ENCODE data around the gene ZFYVE21. TPM values are rescaled to one million over a fixed set of nuclear protein-coding genes. Genes with fewer than 3 reads are reported as not detected.

The ZFYVE21 gene
- total RNA-seq, 2 donors from 2014 or later, result 162 to 215 TPM

DNA sequence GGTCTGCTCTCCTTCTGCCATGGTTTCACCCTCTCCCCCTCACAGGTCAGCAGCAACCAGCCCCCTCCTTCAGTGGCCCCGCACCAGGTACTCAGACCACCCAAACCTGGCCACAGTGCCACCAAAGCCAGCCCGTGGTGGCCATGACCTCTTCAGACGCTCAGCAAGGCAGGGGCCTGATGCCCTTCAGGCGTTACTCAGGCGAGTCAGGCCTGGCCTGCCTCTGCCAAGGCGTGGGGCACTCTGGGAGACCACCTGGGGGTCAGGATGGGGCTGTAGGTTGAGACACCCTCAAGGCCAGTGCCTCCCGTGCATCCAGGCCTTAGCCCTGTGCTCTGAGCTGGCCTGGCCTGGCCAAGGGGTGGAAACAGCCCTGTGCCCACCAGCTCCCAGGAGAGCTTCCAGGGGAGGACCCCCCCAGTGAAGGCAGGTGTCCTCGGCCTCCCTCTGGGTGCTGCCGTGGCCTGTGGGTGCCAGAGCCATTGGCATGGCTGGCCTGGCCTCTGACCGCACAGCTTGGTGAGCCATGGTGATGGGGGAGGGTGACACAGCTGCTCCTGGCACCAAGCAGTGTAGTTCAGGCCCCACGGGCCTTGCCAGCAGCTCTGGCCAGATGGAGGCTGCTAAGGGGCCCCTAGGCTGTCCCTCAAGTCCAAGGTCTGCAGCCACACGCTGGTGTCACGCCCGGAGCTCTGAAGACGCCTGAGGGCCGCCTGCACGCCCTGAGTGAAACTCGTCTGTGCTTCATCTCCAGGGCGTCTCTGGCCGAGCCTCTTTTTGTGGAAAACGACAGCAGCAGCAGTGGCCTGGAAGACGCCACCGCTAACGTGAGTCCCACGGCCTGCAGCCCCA lies 15.5 kb upstream of the ZFYVE21 start:
- TF ChIP-seq, protein P1, sequence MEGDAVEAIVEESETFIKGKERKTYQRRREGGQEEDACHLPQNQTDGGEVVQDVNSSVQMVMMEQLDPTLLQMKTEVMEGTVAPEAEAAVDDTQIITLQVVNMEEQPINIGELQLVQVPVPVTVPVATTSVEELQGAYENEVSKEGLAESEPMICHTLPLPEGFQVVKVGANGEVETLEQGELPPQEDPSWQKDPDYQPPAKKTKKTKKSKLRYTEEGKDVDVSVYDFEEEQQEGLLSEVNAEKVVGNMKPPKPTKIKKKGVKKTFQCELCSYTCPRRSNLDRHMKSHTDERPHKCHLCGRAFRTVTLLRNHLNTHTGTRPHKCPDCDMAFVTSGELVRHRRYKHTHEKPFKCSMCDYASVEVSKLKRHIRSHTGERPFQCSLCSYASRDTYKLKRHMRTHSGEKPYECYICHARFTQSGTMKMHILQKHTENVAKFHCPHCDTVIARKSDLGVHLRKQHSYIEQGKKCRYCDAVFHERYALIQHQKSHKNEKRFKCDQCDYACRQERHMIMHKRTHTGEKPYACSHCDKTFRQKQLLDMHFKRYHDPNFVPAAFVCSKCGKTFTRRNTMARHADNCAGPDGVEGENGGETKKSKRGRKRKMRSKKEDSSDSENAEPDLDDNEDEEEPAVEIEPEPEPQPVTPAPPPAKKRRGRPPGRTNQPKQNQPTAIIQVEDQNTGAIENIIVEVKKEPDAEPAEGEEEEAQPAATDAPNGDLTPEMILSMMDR (IDR thresholded peaks at IDR 0.05), result no peak
- TF ChIP-seq POLR2AphosphoS5 (IDR thresholded peaks at IDR 0.05) (no peak), POLR2A (IDR thresholded peaks at IDR 0.05) (no peak)
- no peak for DNase-seq (ENCODE audit: low spot score)
- Histone ChIP-seq H3K9me3 (no peaks in the 10 kb centered on the region), H3K4me1 (replicated peaks) (peaks cover 24% of the 10 kb centered on the region), H3K4me3 (no peak overlapping the region), H3K36me3 (no peaks in the 10 kb centered on the region), H3K27me3 (replicated peaks; ENCODE audit: insufficient read depth) (no peaks in the 10 kb centered on the region), H3K27ac (no peak overlapping the region)
- intact Hi-C loops (cut with DNase I), result no loop called here
- WGBS, result 79% methylated on average over 25 of the region's 25 CpGs

DNA sequence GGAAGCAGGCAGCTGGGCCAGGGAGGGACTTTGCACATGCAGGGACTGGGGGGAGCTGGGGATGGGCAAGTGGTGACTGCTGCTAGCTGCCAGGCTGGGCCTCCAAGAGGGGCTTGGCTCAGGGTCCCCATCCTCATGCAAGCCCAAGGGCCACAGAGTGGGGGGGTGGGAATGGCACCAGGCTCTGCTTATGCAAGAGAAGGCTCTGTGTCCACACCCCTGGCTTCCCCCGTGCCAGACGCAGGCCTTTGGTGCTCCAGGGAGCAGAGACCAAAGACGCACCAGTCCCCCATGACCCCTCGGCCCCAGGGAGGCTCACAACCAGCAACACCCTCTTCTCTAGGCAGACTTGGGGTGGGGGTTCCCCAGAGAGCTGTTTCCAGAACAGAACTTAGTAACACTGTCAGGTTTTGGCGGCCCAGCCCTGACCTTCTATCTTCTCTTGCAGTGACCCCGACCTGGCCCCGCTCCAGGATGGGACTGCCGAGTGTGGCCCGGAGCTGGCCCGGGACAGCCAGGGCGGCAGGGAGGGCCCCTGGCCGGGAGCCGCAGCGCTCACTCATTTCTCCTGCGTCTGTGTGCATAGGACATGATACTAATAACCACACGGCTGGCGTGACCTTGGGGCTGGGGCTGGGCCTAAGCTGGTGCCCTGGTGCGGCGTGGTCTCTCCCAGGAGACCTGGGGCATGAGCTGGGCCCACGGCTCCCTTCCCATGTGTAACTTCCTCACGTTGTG lies 14.7 kb upstream of the ZFYVE21 start:
- Histone ChIP-seq H3K9me3 (no peaks in the 10 kb centered on the region), H3K27ac (no peak overlapping the region), H3K4me1 (replicated peaks) (peaks cover 31% of the 10 kb centered on the region), H3K36me3 (no peaks in the 10 kb centered on the region), H3K4me3 (no peak overlapping the region), H3K27me3 (replicated peaks; ENCODE audit: insufficient read depth) (no peaks in the 10 kb centered on the region)
- TF ChIP-seq POLR2A (IDR thresholded peaks at IDR 0.05) (no peak), POLR2AphosphoS5 (IDR thresholded peaks at IDR 0.05) (no peak)
- TF ChIP-seq, protein P1 (IDR thresholded peaks at IDR 0.05), result no peak
- 84% methylated on average over 21 of the region's 21 CpGs for WGBS
- DNase-seq (ENCODE audit: low spot score), result no peak
- intact Hi-C loops (cut with DNase I), result no loop called here

DNA sequence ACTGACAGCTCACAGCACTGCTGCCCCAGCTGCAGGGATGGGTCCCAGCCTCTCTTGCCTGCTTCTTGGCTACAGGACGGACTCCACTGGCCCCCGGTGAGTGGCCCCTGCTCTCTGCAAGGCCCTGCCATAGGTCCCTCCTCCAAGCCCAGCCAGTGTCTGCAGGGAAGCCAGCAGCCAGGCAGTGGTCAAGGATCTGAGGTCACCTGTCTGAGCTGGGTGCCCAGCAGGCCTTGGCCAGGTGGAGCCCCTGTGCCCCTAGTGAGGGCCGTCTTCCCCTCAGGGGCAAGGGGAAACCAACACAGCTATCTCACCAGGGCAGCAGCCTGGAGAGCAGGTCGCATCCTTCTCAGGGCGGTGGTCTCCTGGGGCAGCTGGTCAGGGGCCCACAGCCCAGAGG lies 13.5 kb upstream of the ZFYVE21 start:
- no peaks in the 10 kb centered on the region for H3K27me3 ChIP-seq (replicated peaks; ENCODE audit: insufficient read depth)
- DNase-seq (ENCODE audit: low spot score), result no peak
- 97% methylated on average over 5 of the region's 5 CpGs for WGBS
- H3K4me3 ChIP-seq, result no peak overlapping the region
- intact Hi-C loops (cut with DNase I), result no loop called here
- TF ChIP-seq, protein P1 (IDR thresholded peaks at IDR 0.05), result no peak
- no peak for TF ChIP-seq POLR2AphosphoS5 (IDR thresholded peaks at IDR 0.05)
- TF ChIP-seq POLR2A (IDR thresholded peaks at IDR 0.05), result no peak
- H3K4me1 ChIP-seq (replicated peaks), result peaks cover 33% of the 10 kb centered on the region
- H3K36me3 ChIP-seq, result no peaks in the 10 kb centered on the region
- H3K9me3 ChIP-seq, result no peaks in the 10 kb centered on the region
- no peak overlapping the region for H3K27ac ChIP-seq

DNA sequence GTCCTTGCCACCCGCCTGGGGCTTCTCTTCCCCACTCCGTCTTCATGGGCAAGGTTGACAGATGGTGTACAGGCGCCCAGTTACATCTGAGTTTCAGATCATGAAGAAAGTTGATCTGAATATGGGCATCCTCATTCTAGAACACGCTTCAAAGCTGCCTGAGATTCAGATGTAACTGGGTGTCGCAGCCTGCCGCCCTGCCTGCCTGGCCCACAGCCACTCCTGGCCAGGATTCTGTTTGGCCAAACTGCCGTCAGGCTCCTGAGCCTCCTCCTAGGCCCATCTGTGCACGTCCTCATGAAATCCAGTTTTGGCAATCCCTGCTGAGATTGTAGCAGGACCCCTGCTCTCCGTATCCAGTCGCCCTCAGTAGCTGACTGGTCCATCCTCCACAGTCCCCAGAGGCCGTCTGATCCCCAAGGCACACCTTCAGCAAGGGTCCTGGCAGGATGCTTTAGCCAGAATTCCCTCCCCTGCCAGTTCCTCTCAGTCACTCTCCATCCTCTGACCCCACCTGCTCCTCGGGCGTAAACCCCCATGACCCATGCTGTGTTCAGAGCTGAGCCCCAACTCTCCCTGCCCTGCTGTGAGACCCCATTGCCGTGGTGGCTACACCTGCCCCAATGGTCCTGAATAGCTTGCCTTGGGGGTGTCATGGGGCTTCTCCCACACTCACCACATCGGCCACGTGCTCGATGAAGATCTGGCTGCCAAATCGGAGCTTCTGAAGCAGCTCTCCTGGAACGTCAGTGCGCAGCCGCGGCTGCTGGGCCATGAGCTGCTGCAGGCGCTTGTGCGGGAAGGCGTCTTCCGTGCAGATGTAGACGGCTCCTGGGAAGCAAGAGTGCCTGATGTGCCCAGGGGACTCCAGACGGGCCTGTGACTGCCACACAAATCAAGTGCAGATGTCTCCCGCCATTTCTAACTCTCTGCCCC lies 12.8 kb upstream of the ZFYVE21 start:
- H3K36me3 ChIP-seq, result no peaks in the 10 kb centered on the region
- H3K9me3 ChIP-seq, result no peaks in the 10 kb centered on the region
- TF ChIP-seq, protein P1 (IDR thresholded peaks at IDR 0.05), result no peak
- no peak for TF ChIP-seq POLR2A (IDR thresholded peaks at IDR 0.05)
- no peak for TF ChIP-seq POLR2AphosphoS5 (IDR thresholded peaks at IDR 0.05)
- 81% methylated on average over 29 of the region's 29 CpGs for WGBS
- no peak overlapping the region for H3K4me3 ChIP-seq
- H3K4me1 ChIP-seq (replicated peaks), result peaks cover 33% of the 10 kb centered on the region
- DNase-seq (ENCODE audit: low spot score), result no peak
- intact Hi-C loops (cut with DNase I), result no loop called here
- H3K27ac ChIP-seq, result no peak overlapping the region
- no peaks in the 10 kb centered on the region for H3K27me3 ChIP-seq (replicated peaks; ENCODE audit: insufficient read depth)
